Caco-2 (cell line): ENCODE measurements around the gene RRP9. TPM values are rescaled to one million over a fixed set of nuclear protein-coding genes. Genes with fewer than 3 reads are reported as not detected.

Experiments
- BruUV-seq: library from RNA; stranded (reverse); fragments of 400-500 nt; replicated peaks from 2 replicates; lab custom pipeline; 2021; lab: Mats Ljungman, UMichigan
- CTCF ChIA-PET: fragments of 300-600 bp; sonication (Branson Sonifier 250); formaldehyde crosslinking; loops from one replicate; lab custom pipeline; 2022; ENCODE audit warnings: antibody characterized with exemption; lab: Charles Lee
- POLR2A ChIA-PET: fragments of 300-600 bp; sonication (Branson Sonifier 250); formaldehyde crosslinking; loops from one replicate; lab custom pipeline; 2022; ENCODE audit warnings: antibody characterized with exemption; lab: Charles Lee
- DNase-seq, 2 experiments: peaks; one replicate each; pipeline versions ENCODE4 v3.0.0 to v3.0.0-alpha.2; 2020 to 2022
- H3K27me3 ChIP-seq: replicated peaks from 2 replicates; pipeline ENCODE4 v1.6.0; 2011; ENCODE audit warnings: low read length; ENCODE audit not compliant: control insufficient read depth, insufficient read depth
- H3K36me3 ChIP-seq: 2 replicates; pipeline ENCODE4 v1.5.1; 2011; ENCODE audit warnings: low read length; ENCODE audit not compliant: control insufficient read depth, insufficient read depth
- H3K4me1 ChIP-seq: fragments of 250-450 bp; sonication (Bioruptor Pico); 2 replicates; pipeline ENCODE4 v1.5.1; 2020; ENCODE audit warnings: mild to moderate bottlenecking
- H3K4me3 ChIP-seq: 2 replicates; pipeline ENCODE4 v1.5.1; 2011; ENCODE audit warnings: low read depth, mild to moderate bottlenecking, control low read depth, low read length
- H3K9me3 ChIP-seq: fragments of 250-450 bp; sonication (Bioruptor Pico); 2 replicates; pipeline ENCODE4 v1.5.1; 2020; ENCODE audit warnings: mild to moderate bottlenecking, moderate library complexity
- H3K27ac Mint-ChIP-seq: one replicate; pipeline ENCODE4 v1.8.0; 2022; ENCODE audit warnings: mixed read lengths; ENCODE audit not compliant: unreplicated experiment
- H3K27me3 Mint-ChIP-seq: one replicate; pipeline ENCODE4 v1.8.0; 2022; ENCODE audit warnings: mixed read lengths; ENCODE audit not compliant: insufficient read depth, unreplicated experiment
- H3K36me3 Mint-ChIP-seq: one replicate; pipeline ENCODE4 v1.8.0; 2022; ENCODE audit warnings: mild to moderate bottlenecking, mixed read lengths; ENCODE audit not compliant: insufficient read depth, unreplicated experiment
- H3K4me1 Mint-ChIP-seq: one replicate; pipeline ENCODE4 v1.8.0; 2022; ENCODE audit warnings: low read depth, mixed read lengths; ENCODE audit not compliant: unreplicated experiment
- H3K4me3 Mint-ChIP-seq: one replicate; pipeline ENCODE4 v1.8.0; 2022; ENCODE audit warnings: mild to moderate bottlenecking, moderate library complexity, mixed read lengths; ENCODE audit not compliant: unreplicated experiment
- H3K9me3 Mint-ChIP-seq: one replicate; pipeline ENCODE4 v1.8.0; 2022; ENCODE audit warnings: mixed read lengths; ENCODE audit not compliant: unreplicated experiment
- CTCF ChIP-seq, 2 experiments: fragments of 200-600 bp in 1 of 2; IDR thresholded peaks; 1 replicate in 1 of 2; 2 replicates in 1 of 2; pipeline versions ENCODE4 v1.5.1 to v1.8.0; 2011 to 2022; ENCODE audit warnings: antibody characterized with exemption in 1 of 2, control low read depth in 1 of 2, inconsistent platforms in 1 of 2, low read depth in 1 of 2, low read length in 1 of 2, mild to moderate bottlenecking in 1 of 2, moderate library complexity in 1 of 2; ENCODE audit not compliant: insufficient read depth in 1 of 2, severe bottlenecking in 1 of 2, unreplicated experiment in 1 of 2
- intact Hi-C: fragments of 100-400 bp; cut with micrococcal nuclease; formaldehyde crosslinking; loops from one replicate; pipeline ENCODE4 v1.10.0; 2022; ENCODE audit not compliant: unreplicated experiment
- total RNA-seq: library from RNA; stranded (reverse); gene quantifications from 2 replicates; pipeline ENCODE4 v1.2.3, GENCODE V29; 2022

The RRP9 gene
- total RNA-seq, 1 experiment from 2014 or later: 39.1 TPM

- no peak for TF ChIP-seq CTCF (IDR thresholded peaks at IDR 0.05; ENCODE audit: insufficient read depth in 1 of 2, low read depth in 1 of 2, low read length in 1 of 2, severe bottlenecking in 1 of 2, unreplicated experiment in 1 of 2)
- no peaks in the 10 kb centered on the region for H3K9me3 ChIP-seq
- H3K4me3 ChIP-seq: no peak overlapping the region
- no peaks in the 10 kb centered on the region for H3K4me1 Mint-ChIP-seq
- no TSS peak for BruUV-seq
- H3K27me3 Mint-ChIP-seq: peaks cover 12% of the 10 kb centered on the region
- H3K9me3 Mint-ChIP-seq: no peaks in the 10 kb centered on the region
- ChIA-PET POLR2A (no interaction called here), CTCF (no interaction called here)
- no peaks in the 10 kb centered on the region for H3K4me1 ChIP-seq
- DNase-seq: no peak
- H3K36me3 ChIP-seq: no peaks in the 10 kb centered on the region
- no peak overlapping the region for H3K27ac Mint-ChIP-seq
- H3K4me3 Mint-ChIP-seq: no peak overlapping the region
- intact Hi-C loops: no loop called here
- H3K27me3 ChIP-seq: no peaks in the 10 kb centered on the region
- no peaks in the 10 kb centered on the region for H3K36me3 Mint-ChIP-seq
Measured at GRCh38 chr3:51894391-51894790, 47.3 kb downstream of the RRP9 start.

- POLR2A ChIA-PET: no interaction called here
- DNase-seq: no peak
- TF ChIP-seq CTCF (IDR thresholded peaks at IDR 0.05; ENCODE audit: insufficient read depth in 1 of 2, low read depth in 1 of 2, low read length in 1 of 2, severe bottlenecking in 1 of 2, unreplicated experiment in 1 of 2): no peak
- Histone ChIP-seq H3K4me1 (no peaks in the 10 kb centered on the region), H3K36me3 (no peaks in the 10 kb centered on the region), H3K27me3 (no peaks in the 10 kb centered on the region; the same call in 1 of the 2 replicates), H3K4me3 (no peak overlapping the region), H3K9me3 (no peaks in the 10 kb centered on the region)
- BruUV-seq: no TSS peak
- no peaks in the 10 kb centered on the region for H3K4me1 Mint-ChIP-seq
- no peak overlapping the region for H3K27ac Mint-ChIP-seq
- H3K9me3 Mint-ChIP-seq: no peaks in the 10 kb centered on the region
- CTCF ChIA-PET: no interaction called here
- intact Hi-C loops: no loop called here
- no peak overlapping the region for H3K4me3 Mint-ChIP-seq
- H3K36me3 Mint-ChIP-seq: no peaks in the 10 kb centered on the region
- H3K27me3 Mint-ChIP-seq: peaks cover 9% of the 10 kb centered on the region
Measured at GRCh38 chr3:51891242-51892039, 50.3 kb downstream of the RRP9 start.

- Histone ChIP-seq H3K27me3 (no peaks in the 10 kb centered on the region; the same call in 1 of the 2 replicates), H3K4me1 (no peaks in the 10 kb centered on the region), H3K9me3 (no peaks in the 10 kb centered on the region), H3K4me3 (no peak overlapping the region), H3K36me3 (no peaks in the 10 kb centered on the region)
- peaks cover 16% of the 10 kb centered on the region for H3K27me3 Mint-ChIP-seq
- no peak for DNase-seq
- CTCF ChIA-PET: no interaction called here
- intact Hi-C loops: no loop called here
- no peak overlapping the region for H3K4me3 Mint-ChIP-seq
- POLR2A ChIA-PET: no interaction called here
- no peak for TF ChIP-seq CTCF (IDR thresholded peaks at IDR 0.05; ENCODE audit: insufficient read depth in 1 of 2, low read depth in 1 of 2, low read length in 1 of 2, severe bottlenecking in 1 of 2, unreplicated experiment in 1 of 2)
- no peaks in the 10 kb centered on the region for H3K36me3 Mint-ChIP-seq
- no peaks in the 10 kb centered on the region for H3K9me3 Mint-ChIP-seq
- no TSS peak for BruUV-seq
- no peaks in the 10 kb centered on the region for H3K4me1 Mint-ChIP-seq
- no peak overlapping the region for H3K27ac Mint-ChIP-seq
Measured at GRCh38 chr3:51888463-51889105, 53.1 kb downstream of the RRP9 start.
